Vagina (tissue), 2 donors: ENCODE data around the gene SV2B.

Source experiments
- POLR2A ChIP-seq, 2 donors: fragments of 450-650 bp; IDR thresholded peaks; one replicate each; pipeline ENCODE4 v1.6.1; 2017; ENCODE audit warnings: antibody characterized with exemption in 2 of 2, mild to moderate bottlenecking in 2 of 2, moderate library complexity in 2 of 2
- POLR2AphosphoS5 ChIP-seq, 2 donors: sonication (generic); formaldehyde crosslinking; IDR thresholded peaks; one replicate each; pipeline ENCODE4 v1.9.0; 2017; ENCODE audit warnings: antibody characterized with exemption in 2 of 2, mild to moderate bottlenecking in 2 of 2, low read depth in 1 of 2; ENCODE audit not compliant: insufficient read depth in 1 of 2
- TF ChIP-seq, protein P1 (sequence below), 3 experiments: fragments of 450-650 bp in 2 of 3; fragments of 200-600 bp in 1 of 3; sonication (generic) in 1 of 3; IDR thresholded peaks; one replicate each; pipeline ENCODE4 v1.5.1; 2017 to 2019; ENCODE audit warnings: antibody characterized with exemption in 3 of 3, mild to moderate bottlenecking in 2 of 3, moderate library complexity in 2 of 3

DNA sequence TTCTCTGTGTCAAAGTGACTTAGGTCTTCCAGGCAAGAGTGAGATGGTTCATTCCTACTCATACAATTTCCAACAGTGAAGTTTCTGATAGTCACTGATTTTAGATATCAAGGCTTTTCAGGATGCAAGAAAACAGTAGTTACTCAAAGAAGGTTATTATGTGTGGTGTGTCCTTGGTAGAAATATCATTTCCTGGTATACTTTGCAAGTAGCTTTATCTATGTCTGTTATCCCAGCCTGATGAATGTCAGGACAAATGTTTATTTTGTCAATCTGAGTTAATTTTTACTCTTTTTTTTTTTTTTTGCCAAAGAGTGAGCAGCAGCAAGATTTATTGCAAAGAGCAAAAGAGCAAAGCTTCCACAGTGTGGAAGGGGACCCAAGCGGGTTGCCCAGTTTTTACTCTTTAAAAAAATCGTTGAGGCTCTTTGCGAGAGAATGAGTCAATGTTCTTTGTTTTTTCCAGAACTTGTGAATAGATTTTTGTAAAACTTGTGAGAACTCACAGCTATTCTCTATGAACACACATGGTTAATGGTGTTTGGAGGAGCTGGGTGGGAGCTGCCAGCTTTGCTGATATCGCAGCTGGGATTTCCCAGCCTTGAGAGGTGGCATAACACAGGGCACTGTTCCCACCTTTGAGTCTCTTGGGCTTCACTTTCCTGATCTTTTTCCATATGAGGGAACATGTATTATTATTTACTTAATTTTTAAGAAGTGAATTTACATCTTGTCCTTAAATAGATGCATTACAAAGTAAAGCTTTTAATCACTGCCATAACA is 51.9 kb downstream of the SV2B start:
- TF ChIP-seq POLR2AphosphoS5 (IDR thresholded peaks at IDR 0.05; ENCODE audit: insufficient read depth in 1 of 2, low read depth in 1 of 2) (no peak), POLR2A (IDR thresholded peaks at IDR 0.05) (no peak)
- TF ChIP-seq, protein P1, sequence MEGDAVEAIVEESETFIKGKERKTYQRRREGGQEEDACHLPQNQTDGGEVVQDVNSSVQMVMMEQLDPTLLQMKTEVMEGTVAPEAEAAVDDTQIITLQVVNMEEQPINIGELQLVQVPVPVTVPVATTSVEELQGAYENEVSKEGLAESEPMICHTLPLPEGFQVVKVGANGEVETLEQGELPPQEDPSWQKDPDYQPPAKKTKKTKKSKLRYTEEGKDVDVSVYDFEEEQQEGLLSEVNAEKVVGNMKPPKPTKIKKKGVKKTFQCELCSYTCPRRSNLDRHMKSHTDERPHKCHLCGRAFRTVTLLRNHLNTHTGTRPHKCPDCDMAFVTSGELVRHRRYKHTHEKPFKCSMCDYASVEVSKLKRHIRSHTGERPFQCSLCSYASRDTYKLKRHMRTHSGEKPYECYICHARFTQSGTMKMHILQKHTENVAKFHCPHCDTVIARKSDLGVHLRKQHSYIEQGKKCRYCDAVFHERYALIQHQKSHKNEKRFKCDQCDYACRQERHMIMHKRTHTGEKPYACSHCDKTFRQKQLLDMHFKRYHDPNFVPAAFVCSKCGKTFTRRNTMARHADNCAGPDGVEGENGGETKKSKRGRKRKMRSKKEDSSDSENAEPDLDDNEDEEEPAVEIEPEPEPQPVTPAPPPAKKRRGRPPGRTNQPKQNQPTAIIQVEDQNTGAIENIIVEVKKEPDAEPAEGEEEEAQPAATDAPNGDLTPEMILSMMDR (IDR thresholded peaks at IDR 0.05): no peak
